WTC11 (cell line): Measurements from ENCODE around the gene CACYBP. TPM values are rescaled to one million over a fixed set of nuclear protein-coding genes. Genes with fewer than 3 reads are reported as not detected.

ENCODE experiments used
- ATAC-seq: fragments of 200-7000 bp; cut with Tn5 transposase; 2 replicates; pipeline ENCODE4 v1.10.0; 2021; ENCODE audit warnings: mild to moderate bottlenecking, moderate library complexity
- CTCF ChIA-PET: fragments of 300-600 bp; sonication (Branson Sonifier 250); formaldehyde crosslinking; loops from one replicate; lab custom pipeline; 2021; ENCODE audit warnings: antibody characterized with exemption; lab: Charles Lee
- POLR2A ChIA-PET: fragments of 350-600 bp; sonication (Branson Sonifier 250); formaldehyde crosslinking; loops from one replicate; lab custom pipeline; 2021; ENCODE audit warnings: antibody characterized with exemption; lab: Charles Lee
- DNase-seq: peaks from one replicate; pipeline ENCODE4 v3.0.0; 2021; ENCODE audit warnings: low spot score
- H3K27ac Mint-ChIP-seq: 2 replicates; pipeline ENCODE4 v1.8.0; 2021; ENCODE audit warnings: mixed read lengths
- H3K27me3 Mint-ChIP-seq: 2 replicates; pipeline ENCODE4 v1.8.0; 2021; ENCODE audit warnings: low read depth, mild to moderate bottlenecking, moderate library complexity, mixed read lengths
- H3K36me3 Mint-ChIP-seq: 2 replicates; pipeline ENCODE4 v1.8.0; 2021; ENCODE audit warnings: mixed read lengths
- H3K4me1 Mint-ChIP-seq: 2 replicates; pipeline ENCODE4 v1.8.0; 2022; ENCODE audit warnings: mixed read lengths
- H3K4me3 Mint-ChIP-seq: 2 replicates; pipeline ENCODE4 v1.8.0; 2021; ENCODE audit warnings: mild to moderate bottlenecking, moderate library complexity, mixed read lengths
- H3K9me3 Mint-ChIP-seq: 2 replicates; pipeline ENCODE4 v1.8.0; 2021; ENCODE audit warnings: mixed read lengths
- CREB1 ChIP-seq: sonication (generic); formaldehyde crosslinking; IDR thresholded peaks from 2 replicates; pipeline ENCODE4 v1.8.0; 2023; ENCODE audit warnings: mild to moderate bottlenecking, missing genetic modification reagents
- EMX1 ChIP-seq: fragments of 250-450 bp; sonication (Bioruptor Pico); IDR thresholded peaks from 2 replicates; pipeline ENCODE4 v1.8.0; 2021; ENCODE audit warnings: mild to moderate bottlenecking
- FOXJ3 ChIP-seq: sonication (generic); formaldehyde crosslinking; IDR thresholded peaks from 2 replicates; pipeline ENCODE4 v1.9.0; 2021; ENCODE audit warnings: missing genetic modification reagents, mild to moderate bottlenecking, borderline replicate concordance
- JUN ChIP-seq: sonication (generic); formaldehyde crosslinking; IDR thresholded peaks from 2 replicates; pipeline ENCODE4 v1.8.0; 2023; ENCODE audit warnings: mild to moderate bottlenecking, missing genetic modification reagents
- NFATC4 ChIP-seq: fragments of 250-450 bp; sonication (Bioruptor Pico); IDR thresholded peaks from 2 replicates; pipeline ENCODE4 v1.9.0; 2021; ENCODE audit warnings: mild to moderate bottlenecking
- OVOL2 ChIP-seq: fragments of 250-450 bp; sonication (Bioruptor Pico); IDR thresholded peaks from 2 replicates; pipeline ENCODE4 v1.9.0; 2021; ENCODE audit warnings: mild to moderate bottlenecking, borderline replicate concordance
- PRRX2 ChIP-seq: fragments of 250-450 bp; sonication (Bioruptor Pico); IDR thresholded peaks from 2 replicates; pipeline ENCODE4 v1.8.0; 2021; ENCODE audit warnings: mild to moderate bottlenecking
- SMAD4 ChIP-seq: sonication (generic); formaldehyde crosslinking; IDR thresholded peaks from 2 replicates; pipeline ENCODE4 v1.8.0; 2022; ENCODE audit warnings: mild to moderate bottlenecking, missing genetic modification reagents
- SOX15 ChIP-seq: fragments of 250-450 bp; sonication (Bioruptor Pico); IDR thresholded peaks from 2 replicates; pipeline ENCODE4 v1.9.0; 2021; ENCODE audit warnings: mild to moderate bottlenecking
- SP1 ChIP-seq: sonication (generic); formaldehyde crosslinking; conservative IDR thresholded peaks from 2 replicates; pipeline ENCODE4 v1.8.1; 2022; ENCODE audit warnings: missing genetic modification reagents
- TCF7 ChIP-seq: sonication (generic); formaldehyde crosslinking; IDR thresholded peaks from 2 replicates; pipeline ENCODE4 v1.8.0; 2022; ENCODE audit warnings: mild to moderate bottlenecking, low read depth, missing genetic modification reagents, moderate library complexity
- TP53 ChIP-seq: sonication (generic); formaldehyde crosslinking; IDR thresholded peaks from 2 replicates; pipeline ENCODE4 v1.8.1; 2023; ENCODE audit warnings: mild to moderate bottlenecking, missing genetic modification reagents
- ZBTB21 ChIP-seq: sonication (generic); formaldehyde crosslinking; IDR thresholded peaks from 2 replicates; pipeline ENCODE4 v1.8.1; 2023; ENCODE audit warnings: mild to moderate bottlenecking, missing genetic modification reagents, borderline replicate concordance
- ZNF416 ChIP-seq: fragments of 250-450 bp; sonication (Bioruptor Pico); IDR thresholded peaks from 2 replicates; pipeline ENCODE4 v1.9.0; 2021; ENCODE audit warnings: mild to moderate bottlenecking, inconsistent platforms
- total RNA-seq: library from RNA; stranded (reverse); gene quantifications from 3 replicates; pipeline ENCODE4 v1.2.3, GENCODE V29; 2021
- TF ChIP-seq, protein P1 (sequence below): sonication (generic); formaldehyde crosslinking; IDR thresholded peaks from 2 replicates; pipeline ENCODE4 v1.8.1; 2023; ENCODE audit warnings: mild to moderate bottlenecking, missing genetic modification reagents, moderate library complexity
- TF ChIP-seq, protein P2 (sequence below): fragments of 250-450 bp; sonication (Bioruptor Pico); IDR thresholded peaks from 2 replicates; pipeline ENCODE4 v2.1.2; 2022; ENCODE audit warnings: mild to moderate bottlenecking, moderate library complexity
- TF ChIP-seq, protein P3 (sequence below): sonication (generic); formaldehyde crosslinking; IDR thresholded peaks from 2 replicates; pipeline ENCODE4 v1.8.1; 2023; ENCODE audit warnings: mild to moderate bottlenecking, moderate library complexity, missing genetic modification reagents
- TF ChIP-seq, protein P4 (sequence below): sonication (generic); formaldehyde crosslinking; conservative IDR thresholded peaks from 2 replicates; pipeline ENCODE4 v1.8.1; 2022; ENCODE audit warnings: mild to moderate bottlenecking, missing genetic modification reagents
- TF ChIP-seq, protein P5 (sequence below): sonication (generic); formaldehyde crosslinking; IDR thresholded peaks from 2 replicates; pipeline ENCODE4 v1.8.1; 2022; ENCODE audit warnings: mild to moderate bottlenecking, moderate library complexity, missing genetic modification reagents
- TF ChIP-seq, protein P6 (sequence below): fragments of 250-450 bp; sonication (Bioruptor Pico); IDR thresholded peaks from 2 replicates; pipeline ENCODE4 v1.8.0; 2021; ENCODE audit warnings: mild to moderate bottlenecking

Gene CACYBP
- total RNA-seq, 1 experiment from 2014 or later = 211 TPM

DNA sequence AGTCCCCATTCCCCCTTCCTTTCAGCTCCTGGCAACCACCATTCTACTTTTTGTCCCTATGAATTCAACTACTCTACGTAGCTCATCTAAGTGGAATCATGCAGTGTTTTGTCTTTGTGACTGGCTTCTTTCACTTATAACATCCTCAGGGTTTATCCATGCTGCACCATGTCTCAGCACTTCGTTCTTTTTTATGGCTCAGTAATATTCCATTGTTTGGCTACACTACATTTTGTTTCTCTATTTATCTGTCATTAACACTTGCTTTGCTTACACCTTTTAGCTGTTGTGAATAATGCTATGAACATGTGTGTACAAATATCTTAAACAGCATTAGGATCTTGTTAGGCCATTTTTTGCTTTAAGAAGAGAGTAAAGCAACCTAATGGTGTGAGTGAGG is 25.0 kb downstream of the CACYBP start (continued):
- TF ChIP-seq PRRX2 (CRISPR knock-in tag) (no peak), TP53 (no peak), TCF7 (CRISPR knock-in tag) (no peak), OVOL2 (no peak)
- TF ChIP-seq, protein P1, sequence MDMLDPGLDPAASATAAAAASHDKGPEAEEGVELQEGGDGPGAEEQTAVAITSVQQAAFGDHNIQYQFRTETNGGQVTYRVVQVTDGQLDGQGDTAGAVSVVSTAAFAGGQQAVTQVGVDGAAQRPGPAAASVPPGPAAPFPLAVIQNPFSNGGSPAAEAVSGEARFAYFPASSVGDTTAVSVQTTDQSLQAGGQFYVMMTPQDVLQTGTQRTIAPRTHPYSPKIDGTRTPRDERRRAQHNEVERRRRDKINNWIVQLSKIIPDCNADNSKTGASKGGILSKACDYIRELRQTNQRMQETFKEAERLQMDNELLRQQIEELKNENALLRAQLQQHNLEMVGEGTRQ (CRISPR knock-in tag) = no peak
- TF ChIP-seq, protein P2, sequence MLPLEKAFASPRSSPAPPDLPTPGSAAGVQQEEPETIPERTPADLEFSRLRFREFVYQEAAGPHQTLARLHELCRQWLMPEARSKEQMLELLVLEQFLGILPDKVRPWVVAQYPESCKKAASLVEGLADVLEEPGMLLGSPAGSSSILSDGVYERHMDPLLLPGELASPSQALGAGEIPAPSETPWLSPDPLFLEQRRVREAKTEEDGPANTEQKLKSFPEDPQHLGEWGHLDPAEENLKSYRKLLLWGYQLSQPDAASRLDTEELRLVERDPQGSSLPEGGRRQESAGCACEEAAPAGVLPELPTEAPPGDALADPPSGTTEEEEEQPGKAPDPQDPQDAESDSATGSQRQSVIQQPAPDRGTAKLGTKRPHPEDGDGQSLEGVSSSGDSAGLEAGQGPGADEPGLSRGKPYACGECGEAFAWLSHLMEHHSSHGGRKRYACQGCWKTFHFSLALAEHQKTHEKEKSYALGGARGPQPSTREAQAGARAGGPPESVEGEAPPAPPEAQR (CRISPR knock-in tag) = no peak
- TF ChIP-seq, protein P3, sequence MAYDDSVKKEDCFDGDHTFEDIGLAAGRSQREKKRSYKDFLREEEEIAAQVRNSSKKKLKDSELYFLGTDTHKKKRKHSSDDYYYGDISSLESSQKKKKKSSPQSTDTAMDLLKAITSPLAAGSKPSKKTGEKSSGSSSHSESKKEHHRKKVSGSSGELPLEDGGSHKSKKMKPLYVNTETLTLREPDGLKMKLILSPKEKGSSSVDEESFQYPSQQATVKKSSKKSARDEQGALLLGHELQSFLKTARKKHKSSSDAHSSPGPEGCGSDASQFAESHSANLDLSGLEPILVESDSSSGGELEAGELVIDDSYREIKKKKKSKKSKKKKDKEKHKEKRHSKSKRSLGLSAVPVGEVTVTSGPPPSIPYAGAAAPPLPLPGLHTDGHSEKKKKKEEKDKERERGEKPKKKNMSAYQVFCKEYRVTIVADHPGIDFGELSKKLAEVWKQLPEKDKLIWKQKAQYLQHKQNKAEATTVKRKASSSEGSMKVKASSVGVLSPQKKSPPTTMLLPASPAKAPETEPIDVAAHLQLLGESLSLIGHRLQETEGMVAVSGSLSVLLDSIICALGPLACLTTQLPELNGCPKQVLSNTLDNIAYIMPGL (CRISPR knock-in tag) = no peak
- TF ChIP-seq, protein P4, sequence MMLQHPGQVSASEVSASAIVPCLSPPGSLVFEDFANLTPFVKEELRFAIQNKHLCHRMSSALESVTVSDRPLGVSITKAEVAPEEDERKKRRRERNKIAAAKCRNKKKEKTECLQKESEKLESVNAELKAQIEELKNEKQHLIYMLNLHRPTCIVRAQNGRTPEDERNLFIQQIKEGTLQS (CRISPR knock-in tag) = no peak

DNA sequence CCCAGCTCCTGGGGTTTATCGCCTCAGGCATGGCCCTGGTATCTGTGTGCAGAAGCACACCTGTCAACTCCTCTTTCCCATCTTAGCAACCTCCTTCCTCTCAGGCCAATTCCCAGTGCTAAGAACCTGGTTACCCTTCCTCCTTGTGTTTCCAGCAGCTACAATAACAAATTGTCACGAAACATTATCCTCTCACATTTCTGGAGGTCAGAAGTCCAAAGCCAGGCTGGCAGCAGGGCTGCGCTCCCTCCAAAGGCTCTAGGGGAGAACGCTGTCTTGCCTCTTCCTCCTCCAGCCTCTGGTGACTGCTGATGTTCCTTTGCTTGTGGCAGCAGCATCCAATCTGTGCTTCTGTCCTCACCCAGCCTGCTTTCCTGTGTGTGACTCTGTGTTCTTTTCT is 34.2 kb downstream of the CACYBP start:
- no peaks in the 10 kb centered on the region for H3K27me3 Mint-ChIP-seq
- ATAC-seq = no peak
- TF ChIP-seq, protein P1 (CRISPR knock-in tag) = no peak
- TF ChIP-seq OVOL2 = no peak
- TF ChIP-seq CREB1 = no peak
- TF ChIP-seq, all 79 proteins: peak for 0
- Mint-ChIP-seq H3K9me3 (no peaks in the 10 kb centered on the region), H3K27ac (no peak overlapping the region), H3K4me3 (no peak overlapping the region), H3K4me1 (peaks cover 25% of the 10 kb centered on the region), H3K36me3 (no peaks in the 10 kb centered on the region)
- CTCF ChIA-PET = interaction anchor here (0.8 to 3.7 kb wide), 3 partner anchors 91 to 118 kb away, joined by 4 to 20 read pairs (median 17); no protein-coding TSS in a partner anchor
- DNase-seq = no peak
- POLR2A ChIA-PET = no interaction called here

DNA sequence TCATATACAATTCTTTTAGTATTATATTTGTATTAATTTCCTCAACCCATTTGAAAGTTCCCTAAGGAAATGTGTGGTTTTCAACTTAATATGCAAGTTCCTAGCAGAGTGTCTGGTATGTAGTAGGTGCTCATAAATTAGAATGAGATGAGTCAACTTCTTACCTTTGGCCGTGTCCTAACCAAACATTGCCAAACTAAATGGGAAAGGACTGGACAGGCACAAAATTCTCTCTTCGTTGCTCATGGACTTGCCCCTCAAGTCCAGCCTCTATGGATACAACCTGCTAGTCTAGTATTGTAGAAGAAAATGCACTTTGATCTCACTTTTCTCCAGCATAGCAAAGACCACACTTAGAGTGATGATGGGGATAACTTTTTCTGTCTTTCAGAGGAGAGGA is 35.0 kb downstream of the CACYBP start:
- TF ChIP-seq ZNF416 (no peak), SP1 (CRISPR knock-in tag) (no peak), NFATC4 (CRISPR knock-in tag) (no peak), JUN (CRISPR knock-in tag) (no peak), ZBTB21 (CRISPR knock-in tag) (no peak), FOXJ3 (CRISPR knock-in tag) (no peak), SOX15 (no peak), SMAD4 (CRISPR knock-in tag) (no peak), TCF7 (CRISPR knock-in tag) (no peak), EMX1 (CRISPR knock-in tag) (no peak)
- TF ChIP-seq, protein P5, sequence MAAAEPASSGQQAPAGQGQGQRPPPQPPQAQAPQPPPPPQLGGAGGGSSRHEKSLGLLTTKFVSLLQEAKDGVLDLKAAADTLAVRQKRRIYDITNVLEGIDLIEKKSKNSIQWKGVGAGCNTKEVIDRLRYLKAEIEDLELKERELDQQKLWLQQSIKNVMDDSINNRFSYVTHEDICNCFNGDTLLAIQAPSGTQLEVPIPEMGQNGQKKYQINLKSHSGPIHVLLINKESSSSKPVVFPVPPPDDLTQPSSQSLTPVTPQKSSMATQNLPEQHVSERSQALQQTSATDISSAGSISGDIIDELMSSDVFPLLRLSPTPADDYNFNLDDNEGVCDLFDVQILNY (CRISPR knock-in tag) = no peak
- TF ChIP-seq, protein P6, sequence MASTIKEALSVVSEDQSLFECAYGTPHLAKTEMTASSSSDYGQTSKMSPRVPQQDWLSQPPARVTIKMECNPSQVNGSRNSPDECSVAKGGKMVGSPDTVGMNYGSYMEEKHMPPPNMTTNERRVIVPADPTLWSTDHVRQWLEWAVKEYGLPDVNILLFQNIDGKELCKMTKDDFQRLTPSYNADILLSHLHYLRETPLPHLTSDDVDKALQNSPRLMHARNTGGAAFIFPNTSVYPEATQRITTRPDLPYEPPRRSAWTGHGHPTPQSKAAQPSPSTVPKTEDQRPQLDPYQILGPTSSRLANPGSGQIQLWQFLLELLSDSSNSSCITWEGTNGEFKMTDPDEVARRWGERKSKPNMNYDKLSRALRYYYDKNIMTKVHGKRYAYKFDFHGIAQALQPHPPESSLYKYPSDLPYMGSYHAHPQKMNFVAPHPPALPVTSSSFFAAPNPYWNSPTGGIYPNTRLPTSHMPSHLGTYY (CRISPR knock-in tag) = no peak
- TF ChIP-seq, all 79 proteins: peak for 0
- Mint-ChIP-seq H3K9me3 (no peaks in the 10 kb centered on the region), H3K4me1 (peaks cover 22% of the 10 kb centered on the region), H3K4me3 (no peak overlapping the region), H3K27me3 (no peaks in the 10 kb centered on the region), H3K36me3 (no peaks in the 10 kb centered on the region), H3K27ac (no peak overlapping the region)
- DNase-seq = no peak
- POLR2A ChIA-PET = no interaction called here
- no peak for ATAC-seq
- CTCF ChIA-PET = interaction anchor here (3.1 kb wide), 1 partner anchor 90 kb away, joined by 16 read pairs; no protein-coding TSS in a partner anchor
